OCI-LY3 (cell line): ENCODE data around the gene CRTC3.
"Not testable (repeated sequence)": the region's sequence is repeated elsewhere in the genome, so short reads cannot be mapped to it uniquely, and the experiment has no call there.

Source experiments
- EZH2phosphoT487 ChIP-seq: fragments of 200-600 bp; shearing (Covaris generic); IDR thresholded peaks from 2 replicates; pipeline ENCODE4 v1.6.1; 2018; ENCODE audit warnings: antibody characterized with exemption, mixed run types, low read depth
- TF ChIP-seq, protein P1 (sequence below): fragments of 200-600, 300-600 bp; sonication (generic); IDR thresholded peaks from 2 replicates; pipeline ENCODE4 v1.5.1; 2014; ENCODE audit warnings: antibody characterized with exemption, low read length, low read depth

DNA sequence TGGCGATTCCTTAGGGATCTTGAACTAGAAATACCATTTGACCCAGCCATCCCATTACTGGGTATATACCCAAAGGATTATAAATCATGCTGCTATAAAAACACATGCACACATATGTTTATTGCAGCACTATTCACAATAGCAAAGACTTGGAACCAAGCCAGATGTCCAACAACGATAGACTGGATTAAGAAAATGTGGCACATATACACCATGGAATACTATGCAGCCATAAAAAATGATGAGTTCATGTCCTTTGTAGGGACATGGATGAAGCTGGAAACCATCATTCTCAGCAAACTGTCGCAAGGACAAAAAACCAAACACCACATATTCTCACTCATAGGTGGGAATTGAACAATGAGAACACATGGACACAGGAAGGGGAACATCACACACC is 107.3 kb downstream of the CRTC3 start:
- TF ChIP-seq, protein P1, sequence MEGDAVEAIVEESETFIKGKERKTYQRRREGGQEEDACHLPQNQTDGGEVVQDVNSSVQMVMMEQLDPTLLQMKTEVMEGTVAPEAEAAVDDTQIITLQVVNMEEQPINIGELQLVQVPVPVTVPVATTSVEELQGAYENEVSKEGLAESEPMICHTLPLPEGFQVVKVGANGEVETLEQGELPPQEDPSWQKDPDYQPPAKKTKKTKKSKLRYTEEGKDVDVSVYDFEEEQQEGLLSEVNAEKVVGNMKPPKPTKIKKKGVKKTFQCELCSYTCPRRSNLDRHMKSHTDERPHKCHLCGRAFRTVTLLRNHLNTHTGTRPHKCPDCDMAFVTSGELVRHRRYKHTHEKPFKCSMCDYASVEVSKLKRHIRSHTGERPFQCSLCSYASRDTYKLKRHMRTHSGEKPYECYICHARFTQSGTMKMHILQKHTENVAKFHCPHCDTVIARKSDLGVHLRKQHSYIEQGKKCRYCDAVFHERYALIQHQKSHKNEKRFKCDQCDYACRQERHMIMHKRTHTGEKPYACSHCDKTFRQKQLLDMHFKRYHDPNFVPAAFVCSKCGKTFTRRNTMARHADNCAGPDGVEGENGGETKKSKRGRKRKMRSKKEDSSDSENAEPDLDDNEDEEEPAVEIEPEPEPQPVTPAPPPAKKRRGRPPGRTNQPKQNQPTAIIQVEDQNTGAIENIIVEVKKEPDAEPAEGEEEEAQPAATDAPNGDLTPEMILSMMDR: not testable (repeated sequence)
- not testable (repeated sequence) for TF ChIP-seq EZH2phosphoT487
